A673 (cell line): ENCODE data around the gene SNX24.

Source experiments
- EZH2 ChIP-seq: fragments of 200-600 bp; sonication (generic); IDR thresholded peaks from 2 replicates; pipeline ENCODE4 v1.6.1; 2017; ENCODE audit warnings: borderline replicate concordance, low read depth, mild to moderate bottlenecking, mixed read lengths, antibody characterized with exemption, low read length; ENCODE audit not compliant: poor library complexity, severe bottlenecking
- TF ChIP-seq, protein P1 (sequence below): fragments of 300-800, 200-600 bp; sonication (generic); conservative IDR thresholded peaks from 2 replicates; pipeline ENCODE4 v1.5.1; 2017; ENCODE audit warnings: low read depth, mild to moderate bottlenecking, antibody characterized with exemption, low read length, moderate library complexity, mixed read lengths

- TF ChIP-seq, protein P1, sequence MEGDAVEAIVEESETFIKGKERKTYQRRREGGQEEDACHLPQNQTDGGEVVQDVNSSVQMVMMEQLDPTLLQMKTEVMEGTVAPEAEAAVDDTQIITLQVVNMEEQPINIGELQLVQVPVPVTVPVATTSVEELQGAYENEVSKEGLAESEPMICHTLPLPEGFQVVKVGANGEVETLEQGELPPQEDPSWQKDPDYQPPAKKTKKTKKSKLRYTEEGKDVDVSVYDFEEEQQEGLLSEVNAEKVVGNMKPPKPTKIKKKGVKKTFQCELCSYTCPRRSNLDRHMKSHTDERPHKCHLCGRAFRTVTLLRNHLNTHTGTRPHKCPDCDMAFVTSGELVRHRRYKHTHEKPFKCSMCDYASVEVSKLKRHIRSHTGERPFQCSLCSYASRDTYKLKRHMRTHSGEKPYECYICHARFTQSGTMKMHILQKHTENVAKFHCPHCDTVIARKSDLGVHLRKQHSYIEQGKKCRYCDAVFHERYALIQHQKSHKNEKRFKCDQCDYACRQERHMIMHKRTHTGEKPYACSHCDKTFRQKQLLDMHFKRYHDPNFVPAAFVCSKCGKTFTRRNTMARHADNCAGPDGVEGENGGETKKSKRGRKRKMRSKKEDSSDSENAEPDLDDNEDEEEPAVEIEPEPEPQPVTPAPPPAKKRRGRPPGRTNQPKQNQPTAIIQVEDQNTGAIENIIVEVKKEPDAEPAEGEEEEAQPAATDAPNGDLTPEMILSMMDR = no peak
- no peak for TF ChIP-seq EZH2
Observed at GRCh38 chr5:122940890-122941289, 95.5 kb downstream of the SNX24 start.
